SK-N-SH (cell line): Measurements from ENCODE around the gene RPL4. TPM values are rescaled to one million over a fixed set of nuclear protein-coding genes. Genes with fewer than 3 reads are reported as not detected.

Source experiments
- CTCF ChIA-PET: fragments of 300-600, 350-600 bp; formaldehyde crosslinking; extraction: SDS; loops from one replicate; lab custom pipeline; 2021; lab: Yijun Ruan, JAX
- POLR2A ChIA-PET: fragments of 350-600 bp; sonication (Branson Sonifier 250); formaldehyde crosslinking; extraction: SDS; loops from one replicate; lab custom pipeline; 2020; ENCODE audit warnings: antibody characterized with exemption, inconsistent platforms; lab: Yijun Ruan, JAX
- DNase-seq: peaks from one replicate; pipeline ENCODE4 v3.0.0; 2012
- H2AFZ ChIP-seq: fragments of 200-600 bp; sonication (generic); 2 replicates; pipeline ENCODE4 v1.8.1; 2016; ENCODE audit warnings: antibody characterized with exemption, mild to moderate bottlenecking, low read depth
- H3F3A ChIP-seq: fragments of 200-600 bp; sonication (generic); replicated peaks from 2 replicates; pipeline ENCODE3; 2016; ENCODE audit warnings: antibody characterized with exemption, mild to moderate bottlenecking; ENCODE audit not compliant: insufficient read depth
- H3K27ac ChIP-seq, 2 experiments: fragments of 200-500 bp in 1 of 2; fragments of 200-600 bp in 1 of 2; sonication (Bioruptor generic) in 1 of 2; sonication (generic), shearing (Covaris generic) in 1 of 2; 2 replicates each; pipeline versions ENCODE4 v1.5.1 to v1.6.1; 2014 to 2016; ENCODE audit warnings: low read depth in 2 of 2, inconsistent platforms in 1 of 2, low read length in 1 of 2, mild to moderate bottlenecking in 1 of 2, mixed read lengths in 1 of 2
- H3K27me3 ChIP-seq: fragments of 200-600 bp; sonication (generic), shearing (Covaris generic); 2 replicates; pipeline ENCODE4 v1.6.1; 2016; ENCODE audit warnings: mixed run types; ENCODE audit not compliant: insufficient read depth
- H3K36me3 ChIP-seq, 2 experiments: fragments of 200-500 bp in 1 of 2; fragments of 200-600 bp in 1 of 2; sonication (Bioruptor generic) in 1 of 2; sonication (generic) in 1 of 2; replicated peaks in 1 of 2; 2 replicates each; pipeline versions ENCODE3 to v1.5.1; 2014 to 2016; ENCODE audit warnings: low read length in 1 of 2, mild to moderate bottlenecking in 1 of 2; ENCODE audit not compliant: insufficient read depth in 2 of 2, control insufficient read depth in 1 of 2
- H3K4me1 ChIP-seq, 2 experiments: fragments of 200-500 bp in 1 of 2; fragments of 200-600 bp in 1 of 2; sonication (Bioruptor generic) in 1 of 2; sonication (generic), shearing (Covaris generic) in 1 of 2; 2 replicates each; pipeline versions ENCODE4 v1.5.1 to v1.6.1; 2014 to 2016; ENCODE audit warnings: low read depth in 1 of 2, low read length in 1 of 2, mixed run types in 1 of 2; ENCODE audit not compliant: insufficient read depth in 2 of 2, control insufficient read depth in 1 of 2
- H3K4me2 ChIP-seq: fragments of 200-600 bp; sonication (generic), shearing (Covaris generic); 2 replicates; pipeline ENCODE4 v1.6.1; 2017; ENCODE audit warnings: mixed run types
- H3K4me3 ChIP-seq, 2 experiments: fragments of 200-500 bp in 1 of 2; fragments of 200-600 bp in 1 of 2; sonication (Bioruptor generic) in 1 of 2; sonication (generic), shearing (Covaris generic) in 1 of 2; 2 replicates each; pipeline versions ENCODE4 v1.5.1 to v1.8.1; 2014 to 2016; ENCODE audit warnings: low read depth in 2 of 2, inconsistent platforms in 1 of 2, low read length in 1 of 2, mild to moderate bottlenecking in 1 of 2, mixed read lengths in 1 of 2, moderate library complexity in 1 of 2
- H3K79me2 ChIP-seq: fragments of 200-600 bp; sonication (generic); 2 replicates; pipeline ENCODE4 v1.8.1; 2017; ENCODE audit warnings: mild to moderate bottlenecking; ENCODE audit not compliant: insufficient read depth
- H3K9ac ChIP-seq: fragments of 200-600 bp; sonication (generic); 2 replicates; pipeline ENCODE4 v1.6.1; 2017; ENCODE audit warnings: mixed run types
- H3K9me2 ChIP-seq: fragments of 200-600 bp; sonication (generic); 2 replicates; pipeline ENCODE4 v1.6.1; 2017; ENCODE audit warnings: mixed run types
- H3K9me3 ChIP-seq: fragments of 200-600 bp; sonication (generic); 2 replicates; pipeline ENCODE4 v1.6.1; 2017; ENCODE audit warnings: mixed run types, mild to moderate bottlenecking, moderate library complexity
- H4K20me1 ChIP-seq: fragments of 200-600 bp; sonication (generic); 2 replicates; pipeline ENCODE4 v1.6.1; 2017; ENCODE audit warnings: mild to moderate bottlenecking, mixed run types; ENCODE audit not compliant: insufficient read depth
- ELF1 ChIP-seq: IDR thresholded peaks from 2 replicates; pipeline ENCODE4 v1.4.0; 2012
- EP300 ChIP-seq, 2 experiments: IDR thresholded peaks; 2 replicates each; pipeline versions ENCODE4 v1.4.0 to v1.6.1; 2012; ENCODE audit warnings: borderline replicate concordance in 1 of 2, low read depth in 1 of 2, low read length in 1 of 2
- EZH2phosphoT487 ChIP-seq: fragments of 200-600 bp; sonication (generic); IDR thresholded peaks from 2 replicates; pipeline ENCODE4 v1.6.1; 2017; ENCODE audit warnings: low read depth, mixed run types, mild to moderate bottlenecking, antibody characterized with exemption, moderate library complexity, borderline replicate concordance
- FOSL2 ChIP-seq: IDR thresholded peaks from 2 replicates; pipeline ENCODE4 v1.4.0; 2012; ENCODE audit warnings: low read depth, mild to moderate bottlenecking, moderate library complexity, borderline replicate concordance
- MAX ChIP-seq: IDR thresholded peaks from 2 replicates; pipeline ENCODE4 v1.4.0; 2012; ENCODE audit warnings: low read depth
- NFIC ChIP-seq: IDR thresholded peaks from 2 replicates; pipeline ENCODE4 v1.4.0; 2012; ENCODE audit warnings: borderline replicate concordance
- NRF1 ChIP-seq: IDR thresholded peaks from 2 replicates; pipeline ENCODE4 v1.6.1; 2012; ENCODE audit warnings: low read depth, mild to moderate bottlenecking, low read length
- POLR2AphosphoS5 ChIP-seq: IDR thresholded peaks from 2 replicates; pipeline ENCODE4 v1.6.1; 2012; ENCODE audit warnings: low read depth, low read length
- RCOR1 ChIP-seq: fragments of 150-350 bp; IDR thresholded peaks from 2 replicates; pipeline ENCODE4 v1.6.1; 2017; ENCODE audit warnings: antibody characterized with exemption, low read length
- SMC3 ChIP-seq: IDR thresholded peaks from 2 replicates; pipeline ENCODE4 v1.6.1; 2012; ENCODE audit warnings: low read depth, low read length, improper control_type of control experiment
- TCF12 ChIP-seq: IDR thresholded peaks from 2 replicates; pipeline ENCODE4 v1.4.0; 2012
- TEAD4 ChIP-seq: IDR thresholded peaks from 2 replicates; pipeline ENCODE4 v1.4.0; 2012; ENCODE audit warnings: mild to moderate bottlenecking, borderline replicate concordance; ENCODE audit not compliant: insufficient read depth
- USF2 ChIP-seq: fragments of 150-350 bp; IDR thresholded peaks from 2 replicates; pipeline ENCODE4 v1.6.1; 2017; ENCODE audit warnings: antibody characterized with exemption, low read length, low read depth, borderline replicate concordance
- ZBTB33 ChIP-seq: IDR thresholded peaks from 2 replicates; pipeline ENCODE4 v1.4.0; 2012; ENCODE audit warnings: low read depth, borderline replicate concordance
- WGBS: methylation state at CpG from one replicate; pipeline ENCODE4 v1.1.6; 2017; ENCODE audit warnings: low lambda C conversion rate; 5-methylcytosine and 5-hydroxymethylcytosine counted together
- polyA plus RNA-seq, 3 experiments: library from polyadenylated mRNA; depleted of rRNA; stranded (reverse); fragments of >200 nt; gene quantifications; 2 replicates each; pipeline ENCODE4 v1.2.3, GENCODE V29; 2012

Gene RPL4
- polyA plus RNA-seq, 1 of the 3 experiments (the other 2 are of a cell fraction) = 3,177 TPM

- POLR2A ChIA-PET = no interaction called here
- Histone ChIP-seq H3K27me3 (no peaks in the 10 kb centered on the region), H3F3A (no peaks in the 10 kb centered on the region), H3K4me2 (no peak overlapping the region), H3K27ac (peak overlapping the region in 1 of 2 experiments; percentile 19; a peak in 1 of 4 replicates), H2AFZ (peak overlapping the region; percentile 25; the same call in 1 of the 2 replicates), H3K79me2 (peaks cover 67% of the 10 kb centered on the region), H3K9ac (no peak overlapping the region), H3K9me3 (no peaks in the 10 kb centered on the region), H3K9me2 (no peaks in the 10 kb centered on the region), H3K4me1 (peaks cover 3 to 9% of the 10 kb centered on the region in 2 experiments; a peak in 2 of 4 replicates), H3K36me3 (peaks cover 3 to 21% of the 10 kb centered on the region in 2 experiments), H4K20me1 (peaks cover 8% of the 10 kb centered on the region), H3K4me3 (no peak overlapping the region)
- TF ChIP-seq ZBTB33 = no peak
- no peak for TF ChIP-seq FOSL2
- TF ChIP-seq EP300 (IDR thresholded peaks at IDR 0.05; ENCODE audit: borderline replicate concordance in 1 of 2, low read depth in 1 of 2, low read length in 1 of 2) = no peak
- TF ChIP-seq RCOR1 = no peak
- no peak for TF ChIP-seq MAX
- TF ChIP-seq ELF1 = no peak
- no peak for TF ChIP-seq POLR2AphosphoS5
- no peak for TF ChIP-seq EZH2phosphoT487
- no peak for TF ChIP-seq NFIC
- no peak for TF ChIP-seq TEAD4
- TF ChIP-seq USF2 = no peak
- TF ChIP-seq NRF1 = no peak
- no peak for TF ChIP-seq TCF12
- no peak for TF ChIP-seq SMC3
- CTCF ChIA-PET = interaction anchor here (1.1 kb wide), 1 partner anchor 11 kb away, joined by 6 read pairs; the partner anchor contains the start of gene SNAPC5
- no peak for DNase-seq
- 85% methylated on average over 3 of the region's 3 CpGs for WGBS
These were observed 3.7 kb upstream of the RPL4 start for GRCh38 chr15:66508293-66508883.

- POLR2A ChIA-PET = no interaction called here
- H2AFZ ChIP-seq = peak overlapping the region; percentile 93
- TF ChIP-seq EP300 (IDR thresholded peaks at IDR 0.05; ENCODE audit: borderline replicate concordance in 1 of 2, low read depth in 1 of 2, low read length in 1 of 2) = no peak
- no peaks in the 10 kb centered on the region for H3K9me2 ChIP-seq
- peak overlapping the region; percentile 79 to 98 for H3K4me3 ChIP-seq
- peak overlapping the region; percentile 75 for H3K4me2 ChIP-seq
- H3K36me3 ChIP-seq = peaks cover 29 to 39% of the 10 kb centered on the region in 2 experiments
- H3K9me3 ChIP-seq = no peaks in the 10 kb centered on the region
- H3K9ac ChIP-seq = peak overlapping the region; percentile 96
- peak overlapping the region; percentile 96 to 98; a peak in 2 of 4 replicates for H3K27ac ChIP-seq
- WGBS = 23% methylated on average over 4 of the region's 4 CpGs
- CTCF ChIA-PET = interaction anchor here (0.7 to 2.6 kb wide), 7 partner anchors 9 to 119 kb away, joined by 3 to 14 read pairs (median 4); partner anchors contain the start of genes MAP2K1 and SNAPC5
- peaks cover 9 to 11% of the 10 kb centered on the region in 2 experiments; a peak in 3 of 4 replicates for H3K4me1 ChIP-seq
- peaks cover 22% of the 10 kb centered on the region for H3F3A ChIP-seq
- H3K79me2 ChIP-seq = peaks cover 84% of the 10 kb centered on the region
- DNase-seq = peak; percentile 24
- peaks cover 34% of the 10 kb centered on the region for H4K20me1 ChIP-seq
- H3K27me3 ChIP-seq = no peaks in the 10 kb centered on the region
These were observed 1.2 kb upstream of the RPL4 start for GRCh38 chr15:66505818-66506217.
